Epidermal melanocyte (primary cell): ENCODE measurements around the gene CD200R1.
"Not testable (repeated sequence)": the region's sequence is repeated elsewhere in the genome, so short reads cannot be mapped to it uniquely, and the experiment has no call there.

Source experiments
- DNase-seq: peaks from one replicate; pipeline ENCODE4 v3.0.0; 2011; ENCODE audit warnings: low spot score; ENCODE audit not compliant: insufficient read length

CD200R1 gene

GRCh38 chr3:112974178-112974517 lies 755 bp downstream of the CD200R1 start:
- DNase-seq, result no peak

DNA sequence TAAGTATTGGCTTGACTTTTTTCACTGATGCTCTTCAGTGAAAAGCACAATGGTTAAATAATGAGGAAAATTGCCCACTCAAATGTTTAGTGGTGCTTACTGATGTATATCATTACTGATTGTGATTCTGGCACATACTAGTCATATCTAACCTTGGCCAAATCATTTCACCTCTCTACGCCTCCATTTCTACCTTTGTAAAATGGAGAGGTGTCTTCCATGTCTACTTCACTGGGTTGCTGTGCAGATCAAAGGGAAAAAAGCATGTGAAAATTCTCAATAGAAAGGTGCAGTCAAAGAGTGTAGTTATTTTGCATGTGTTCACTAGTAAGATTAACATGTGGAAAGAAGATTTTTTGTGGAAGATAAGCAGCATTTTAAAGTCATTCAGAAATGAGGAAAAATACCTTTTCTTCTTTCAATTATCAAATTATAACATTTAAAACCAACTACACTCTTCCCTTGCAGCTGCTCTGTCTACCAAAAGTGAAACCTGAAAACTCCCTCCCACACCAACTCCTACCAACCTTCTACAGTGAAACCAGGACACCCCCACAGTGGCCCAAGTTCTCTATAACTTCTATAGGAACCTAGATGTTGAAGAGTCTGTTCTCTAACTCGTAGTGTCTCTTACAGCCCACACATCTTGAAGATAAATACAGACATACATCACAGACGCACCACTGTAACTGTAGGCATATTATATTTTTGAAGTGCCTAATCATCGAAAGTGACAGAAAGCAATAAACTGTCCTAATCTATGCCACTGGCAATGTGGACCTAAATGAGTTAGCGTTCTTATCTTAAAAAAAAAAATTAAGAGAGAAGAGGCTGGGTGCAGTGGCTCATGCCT lies 1.4 kb downstream of the CD200R1 start:
- DNase-seq, result no peak

- DNase-seq, result no peak
Observed at GRCh38 chr3:112972158-112972557, 2.7 kb downstream of the CD200R1 start.

GRCh38 chr3:112967828-112968227 lies 7.1 kb downstream of the CD200R1 start:
- no peak for DNase-seq

DNA sequence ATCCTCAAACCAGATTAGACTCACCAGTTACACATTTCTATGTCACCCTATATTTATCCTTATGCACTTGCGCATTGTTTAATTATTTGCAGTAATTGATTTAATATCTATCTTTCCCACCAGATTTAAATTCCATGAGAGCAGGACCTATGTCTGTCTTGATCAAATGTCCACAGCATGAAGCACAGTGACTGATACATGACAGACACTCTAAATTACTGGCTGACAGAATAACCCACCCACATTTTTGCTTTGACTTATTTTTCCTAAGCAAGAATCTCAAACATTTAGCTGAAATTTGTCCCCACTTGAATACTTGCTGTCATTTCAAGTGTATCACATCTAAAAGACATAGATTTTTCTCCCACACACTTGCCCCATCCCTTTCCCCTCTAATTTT lies 7.5 kb downstream of the CD200R1 start:
- no peak for DNase-seq

GRCh38 chr3:112966633-112967032 lies 8.3 kb downstream of the CD200R1 start:
- DNase-seq, result no peak

DNA sequence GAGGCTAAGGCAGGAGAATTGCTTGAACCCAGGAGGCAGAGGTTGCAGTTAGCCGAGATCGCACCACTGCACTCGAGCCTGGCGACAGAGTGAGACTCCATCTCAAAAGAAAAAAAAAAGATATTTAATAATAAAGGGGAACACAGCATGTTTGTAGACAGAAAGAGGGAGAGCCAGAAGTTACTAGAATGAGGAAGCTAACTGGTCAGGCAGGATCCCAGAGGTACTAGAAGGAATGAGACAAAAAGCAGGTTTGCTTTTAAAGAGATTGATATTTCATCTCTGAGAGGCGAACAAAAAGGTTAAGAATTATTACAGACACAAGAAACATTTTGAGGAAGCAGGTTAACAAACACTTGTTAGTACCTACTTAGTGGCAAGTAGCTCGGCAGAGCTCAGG lies 9.2 kb downstream of the CD200R1 start:
- no peak for DNase-seq

DNA sequence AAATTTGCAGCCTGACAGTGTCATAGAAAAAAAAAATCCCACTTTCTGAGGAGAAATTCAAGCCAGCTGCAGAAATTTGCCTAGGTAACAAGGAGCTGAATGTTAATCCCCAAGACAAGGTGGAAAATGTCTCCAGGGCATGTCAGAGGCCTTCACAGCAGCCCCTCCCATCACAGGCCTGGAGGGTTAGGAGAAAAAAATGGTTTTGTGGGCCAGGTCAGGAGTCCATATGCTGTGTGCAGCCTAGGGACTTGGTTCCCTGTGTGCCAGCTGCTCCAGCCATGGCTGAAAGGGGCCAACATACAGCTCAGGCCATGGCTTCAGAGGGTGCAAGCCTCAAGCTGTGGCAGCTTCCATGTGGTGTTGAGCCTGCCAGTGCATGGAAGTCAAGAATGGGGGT lies 11.2 kb downstream of the CD200R1 start:
- no peak for DNase-seq

DNA sequence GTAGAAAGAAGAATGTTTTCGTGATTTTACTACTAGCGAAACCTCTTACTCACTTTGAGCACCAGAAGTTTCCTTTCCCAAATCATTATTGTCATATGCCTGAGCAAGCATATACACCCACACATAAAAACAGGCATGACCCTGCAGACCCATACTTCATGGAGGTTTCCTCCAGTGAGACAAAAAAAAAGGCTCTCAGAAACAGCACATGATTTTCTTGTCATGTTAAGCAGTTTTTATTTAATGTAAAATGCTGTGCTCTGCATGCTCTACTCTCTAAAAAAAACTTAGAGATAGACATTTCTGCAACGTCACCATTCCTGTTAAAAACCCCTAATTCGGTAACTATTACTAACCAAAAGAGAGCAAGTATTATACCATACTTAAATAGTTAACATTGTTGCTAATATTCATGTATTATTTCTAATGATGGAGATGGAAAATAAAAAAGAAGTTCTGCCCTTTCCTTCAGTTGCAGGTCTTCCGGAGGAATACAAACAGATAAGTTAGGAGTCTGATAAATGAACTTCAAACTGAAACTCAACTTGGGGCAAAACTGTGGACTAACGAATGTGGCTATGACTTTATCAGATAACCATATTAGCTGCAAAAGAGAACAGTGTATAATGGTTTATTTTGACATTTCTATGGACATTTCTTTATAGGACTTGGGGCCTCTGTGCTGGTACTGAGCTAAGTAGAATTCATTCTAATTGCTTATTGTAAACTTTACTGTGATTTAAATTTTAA lies 15.9 kb downstream of the CD200R1 start:
- no peak for DNase-seq

DNA sequence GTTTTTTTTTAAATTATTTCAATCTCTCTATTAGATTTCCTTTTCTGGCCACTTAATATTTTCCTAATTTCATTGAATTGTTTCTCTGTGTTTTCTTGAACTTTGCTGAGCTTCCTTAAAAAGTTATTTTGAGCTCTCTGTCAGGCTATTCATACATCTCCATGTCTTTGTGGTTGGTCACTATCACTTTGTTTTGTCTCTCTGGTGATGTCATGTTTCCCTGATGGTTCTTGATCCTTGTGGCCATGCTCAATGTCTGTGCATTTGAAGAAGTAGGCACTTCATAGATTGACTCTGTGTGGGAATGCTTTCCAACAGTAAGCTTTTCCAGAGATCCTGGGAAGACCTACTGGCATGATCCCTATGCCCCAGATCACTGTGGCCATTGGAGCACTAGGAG lies 18.6 kb downstream of the CD200R1 start:
- DNase-seq, result no peak

- no peak for DNase-seq
Observed at GRCh38 chr3:112948346-112948838, 26.5 kb downstream of the CD200R1 start.

GRCh38 chr3:112931736-112932521 lies 43.0 kb downstream of the CD200R1 start:
- DNase-seq, result no peak

DNA sequence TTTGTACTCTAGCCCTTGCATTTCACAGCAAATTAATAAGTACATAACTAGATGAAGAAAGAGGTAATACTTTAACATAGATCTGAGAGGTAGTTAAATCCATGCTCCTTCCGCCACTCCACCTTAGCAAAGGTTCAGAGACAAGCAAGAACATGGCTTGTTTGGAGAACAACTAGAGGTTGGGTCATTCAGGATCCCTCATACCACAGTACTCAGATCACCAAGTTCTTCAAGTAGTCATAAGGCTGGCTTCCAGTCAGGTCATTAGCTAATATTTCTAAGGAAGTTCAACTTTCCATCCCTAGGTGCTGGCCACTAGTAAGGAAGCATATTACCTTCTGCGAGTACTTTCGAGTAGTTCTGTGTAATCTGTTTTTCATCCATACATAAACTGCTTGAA lies 44.1 kb downstream of the CD200R1 start:
- DNase-seq, result no peak

DNA sequence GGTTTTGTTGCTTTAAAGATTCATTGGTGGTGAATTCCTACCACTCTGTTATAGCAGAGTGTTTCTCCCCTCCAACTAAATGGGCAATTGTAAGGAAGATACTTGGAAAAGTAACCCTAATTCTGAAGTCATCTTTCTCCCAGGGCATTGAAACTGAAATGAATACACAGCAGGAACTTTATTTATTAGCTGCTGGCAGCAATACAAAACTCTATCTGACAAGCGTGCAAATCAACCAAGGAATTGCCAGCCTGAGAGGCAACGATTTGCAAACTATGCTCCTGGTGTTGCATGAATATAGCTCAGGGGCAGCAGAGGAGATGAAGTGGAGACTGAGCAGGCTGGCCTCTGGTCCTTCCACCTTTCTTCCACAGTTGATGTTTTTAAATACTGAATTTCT lies 48.9 kb downstream of the CD200R1 start:
- DNase-seq, result peak; percentile 53

- DNase-seq, result no peak
Observed at GRCh38 chr3:112925560-112925959, 49.3 kb downstream of the CD200R1 start.

DNA sequence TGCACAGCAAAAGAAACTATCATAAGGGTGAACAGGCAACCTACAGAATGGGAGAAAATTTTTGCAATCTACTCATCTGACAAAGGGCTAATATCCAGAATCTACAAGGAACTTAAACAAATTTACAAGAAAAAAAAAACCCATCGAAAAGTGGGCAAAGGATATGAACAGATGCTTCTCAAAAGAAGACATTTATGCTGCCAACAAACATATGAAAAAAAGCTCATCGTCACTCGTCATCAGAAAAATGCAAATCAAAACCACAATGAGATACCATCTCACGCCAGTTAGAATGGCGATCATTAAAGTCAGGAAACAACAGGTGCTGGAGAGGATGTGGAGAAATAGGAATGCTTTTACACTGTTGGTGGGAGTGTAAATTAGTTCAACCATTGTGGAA lies 55.4 kb downstream of the CD200R1 start:
- not testable (repeated sequence) for DNase-seq

DNA sequence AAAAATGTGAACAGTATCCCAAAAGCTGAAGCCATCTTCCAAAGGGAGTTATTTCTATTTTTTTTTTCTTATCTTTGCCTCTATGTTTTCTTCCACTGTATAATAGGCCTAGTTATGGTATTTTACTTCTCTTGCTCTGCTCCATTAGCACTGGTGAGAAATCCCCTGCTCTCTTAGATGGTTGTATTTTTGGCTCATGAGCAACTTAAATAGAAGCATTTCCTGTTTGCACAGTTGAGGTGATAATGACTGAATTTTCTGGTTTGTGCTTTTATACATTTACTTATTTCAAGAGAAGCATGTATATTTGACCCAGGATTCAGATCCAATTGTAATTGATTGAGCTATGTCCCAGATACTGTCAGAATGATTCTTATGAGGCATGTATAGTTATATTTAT lies 66.7 kb downstream of the CD200R1 start:
- DNase-seq, result no peak

DNA sequence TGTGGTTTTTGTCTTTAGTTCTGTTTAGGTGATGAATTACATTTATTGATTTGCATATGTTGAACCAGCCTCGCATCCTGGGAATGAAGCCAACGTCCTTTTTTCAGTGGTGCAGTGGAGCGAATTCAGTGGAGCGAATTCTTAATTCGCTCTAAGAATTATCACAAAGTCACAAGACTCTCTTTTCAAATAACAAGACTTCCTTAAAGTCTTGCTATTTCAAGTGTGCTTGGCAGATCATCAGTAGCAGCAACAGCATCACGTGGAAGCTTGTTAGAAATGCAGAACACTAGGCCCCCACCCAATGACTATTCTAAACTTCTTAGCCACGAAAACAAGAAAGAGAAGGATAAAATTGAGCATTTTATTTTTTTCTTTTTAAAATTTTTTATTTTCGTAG lies 70.1 kb downstream of the CD200R1 start:
- DNase-seq, result no peak

DNA sequence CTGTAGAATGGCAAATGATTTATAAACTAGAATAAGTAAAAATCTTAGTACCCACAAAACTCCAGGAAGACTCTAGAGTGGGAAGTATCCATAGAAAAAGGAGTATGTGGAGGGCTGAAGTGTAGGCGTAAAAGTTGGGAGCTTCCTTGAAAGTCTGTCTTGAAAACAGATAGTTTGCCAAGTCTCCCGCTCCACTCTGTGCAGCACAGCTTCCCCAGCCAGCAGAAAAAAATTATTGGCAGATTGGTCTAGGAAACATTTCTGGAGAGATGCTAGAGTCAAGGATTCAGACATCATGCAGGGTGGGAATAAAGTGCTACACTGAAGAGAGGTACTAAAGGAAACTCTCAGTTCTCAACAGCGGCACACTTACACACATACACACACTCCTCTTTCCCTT lies 74.8 kb downstream of the CD200R1 start:
- no peak for DNase-seq

GRCh38 chr3:112897791-112898190 lies 77.1 kb downstream of the CD200R1 start:
- DNase-seq, result no peak

GRCh38 chr3:112894258-112894657 lies 80.6 kb downstream of the CD200R1 start:
- DNase-seq, result no peak

GRCh38 chr3:112889357-112889756 lies 85.5 kb downstream of the CD200R1 start:
- no peak for DNase-seq
